MM.1S (cell line): Measurements from ENCODE around the gene MYRIP.

Experiments used
- DNase-seq: peaks from one replicate; pipeline ENCODE4 v3.0.0-alpha.2; 2015
- H2AFZ ChIP-seq: fragments of 300-600 bp; sonication (generic); 2 replicates; pipeline ENCODE4 v1.6.0; 2016; ENCODE audit warnings: antibody characterized with exemption, low read length
- H3F3A ChIP-seq: fragments of 300-600 bp; sonication (generic); 2 replicates; pipeline ENCODE4 v1.6.1; 2016; ENCODE audit warnings: mild to moderate bottlenecking, antibody characterized with exemption, low read length, moderate library complexity, mixed read lengths; ENCODE audit not compliant: insufficient read depth
- H3K27ac ChIP-seq: fragments of 300-600 bp; sonication (generic); 2 replicates; pipeline ENCODE4 v1.5.1; 2016; ENCODE audit warnings: mild to moderate bottlenecking, low read length
- H3K27me3 ChIP-seq: fragments of 300-600 bp; sonication (generic); replicated peaks from 2 replicates; pipeline ENCODE4 v1.6.0; 2016; ENCODE audit warnings: low read length; ENCODE audit not compliant: insufficient read depth
- H3K36me3 ChIP-seq: fragments of 300-600 bp; sonication (generic); replicated peaks from 2 replicates; pipeline ENCODE4 v1.6.1; 2016; ENCODE audit warnings: mild to moderate bottlenecking, low read length, mixed read lengths; ENCODE audit not compliant: insufficient read depth
- H3K4me1 ChIP-seq: fragments of 300-600 bp; sonication (generic); 2 replicates; pipeline ENCODE4 v1.6.1; 2016; ENCODE audit warnings: low read length, mixed read lengths
- H3K4me2 ChIP-seq: fragments of 300-600 bp; sonication (generic); 2 replicates; pipeline ENCODE4 v1.6.0; 2016; ENCODE audit warnings: low read depth, low read length
- H3K4me3 ChIP-seq: fragments of 300-600 bp; sonication (generic); 2 replicates; pipeline ENCODE4 v1.5.1; 2016; ENCODE audit warnings: low read length, mixed read lengths
- H3K79me2 ChIP-seq: fragments of 300-600 bp; sonication (generic); 2 replicates; pipeline ENCODE4 v1.6.1; 2016; ENCODE audit warnings: mixed run types, low read length, mixed read lengths
- H3K9ac ChIP-seq: fragments of 300-600 bp; sonication (generic); 2 replicates; pipeline ENCODE4 v1.6.1; 2016; ENCODE audit warnings: low read length, mixed read lengths
- H3K9me2 ChIP-seq: fragments of 300-600 bp; sonication (generic); replicated peaks from 2 replicates; pipeline ENCODE4 v1.6.1; 2016; ENCODE audit warnings: mild to moderate bottlenecking, low read length, mixed read lengths; ENCODE audit not compliant: insufficient read depth
- H3K9me3 ChIP-seq: fragments of 300-600 bp; sonication (generic); replicated peaks from 2 replicates; pipeline ENCODE4 v1.6.1; 2016; ENCODE audit warnings: mild to moderate bottlenecking, low read length, mixed read lengths; ENCODE audit not compliant: insufficient read depth
- H4K20me1 ChIP-seq: fragments of 300-600 bp; sonication (generic); 2 replicates; pipeline ENCODE4 v1.6.1; 2016; ENCODE audit warnings: mild to moderate bottlenecking, low read length, moderate library complexity, mixed read lengths; ENCODE audit not compliant: insufficient read depth
- EZH2 ChIP-seq: fragments of 300-600 bp; sonication (generic); optimal IDR thresholded peaks from 2 replicates; pipeline ENCODE3; 2017; ENCODE audit warnings: low read depth, mild to moderate bottlenecking, antibody characterized with exemption, low read length, mixed read lengths
- EZH2phosphoT487 ChIP-seq: fragments of 300-600 bp; sonication (generic); IDR thresholded peaks from 2 replicates; pipeline ENCODE4 v1.6.1; 2018; ENCODE audit warnings: antibody characterized with exemption, low read length
- TF ChIP-seq, protein P1 (sequence below): fragments of 300-600 bp; sonication (generic); IDR thresholded peaks from 2 replicates; pipeline ENCODE4 v1.5.1; 2016; ENCODE audit warnings: antibody characterized with exemption, low read length, mixed read lengths

Gene MYRIP

GRCh38 chr3:40099871-40100270, 290.5 kb downstream of the MYRIP start:
- no peak overlapping the region for H3K9ac ChIP-seq
- H3K4me1 ChIP-seq = peaks cover 3% of the 10 kb centered on the region
- H3K79me2 ChIP-seq = no peaks in the 10 kb centered on the region
- H3K36me3 ChIP-seq = no peaks in the 10 kb centered on the region
- TF ChIP-seq EZH2 = no peak
- no peak for TF ChIP-seq EZH2phosphoT487
- TF ChIP-seq, protein P1, sequence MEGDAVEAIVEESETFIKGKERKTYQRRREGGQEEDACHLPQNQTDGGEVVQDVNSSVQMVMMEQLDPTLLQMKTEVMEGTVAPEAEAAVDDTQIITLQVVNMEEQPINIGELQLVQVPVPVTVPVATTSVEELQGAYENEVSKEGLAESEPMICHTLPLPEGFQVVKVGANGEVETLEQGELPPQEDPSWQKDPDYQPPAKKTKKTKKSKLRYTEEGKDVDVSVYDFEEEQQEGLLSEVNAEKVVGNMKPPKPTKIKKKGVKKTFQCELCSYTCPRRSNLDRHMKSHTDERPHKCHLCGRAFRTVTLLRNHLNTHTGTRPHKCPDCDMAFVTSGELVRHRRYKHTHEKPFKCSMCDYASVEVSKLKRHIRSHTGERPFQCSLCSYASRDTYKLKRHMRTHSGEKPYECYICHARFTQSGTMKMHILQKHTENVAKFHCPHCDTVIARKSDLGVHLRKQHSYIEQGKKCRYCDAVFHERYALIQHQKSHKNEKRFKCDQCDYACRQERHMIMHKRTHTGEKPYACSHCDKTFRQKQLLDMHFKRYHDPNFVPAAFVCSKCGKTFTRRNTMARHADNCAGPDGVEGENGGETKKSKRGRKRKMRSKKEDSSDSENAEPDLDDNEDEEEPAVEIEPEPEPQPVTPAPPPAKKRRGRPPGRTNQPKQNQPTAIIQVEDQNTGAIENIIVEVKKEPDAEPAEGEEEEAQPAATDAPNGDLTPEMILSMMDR = no peak
- no peaks in the 10 kb centered on the region for H3K27me3 ChIP-seq
- no peaks in the 10 kb centered on the region for H3K9me3 ChIP-seq
- no peak overlapping the region for H3K4me3 ChIP-seq
- H2AFZ ChIP-seq = no peak overlapping the region
- no peaks in the 10 kb centered on the region for H3K9me2 ChIP-seq
- H3K27ac ChIP-seq = no peak overlapping the region
- no peaks in the 10 kb centered on the region for H3F3A ChIP-seq
- H4K20me1 ChIP-seq = no peaks in the 10 kb centered on the region
- DNase-seq = no peak
- no peak overlapping the region for H3K4me2 ChIP-seq

DNA sequence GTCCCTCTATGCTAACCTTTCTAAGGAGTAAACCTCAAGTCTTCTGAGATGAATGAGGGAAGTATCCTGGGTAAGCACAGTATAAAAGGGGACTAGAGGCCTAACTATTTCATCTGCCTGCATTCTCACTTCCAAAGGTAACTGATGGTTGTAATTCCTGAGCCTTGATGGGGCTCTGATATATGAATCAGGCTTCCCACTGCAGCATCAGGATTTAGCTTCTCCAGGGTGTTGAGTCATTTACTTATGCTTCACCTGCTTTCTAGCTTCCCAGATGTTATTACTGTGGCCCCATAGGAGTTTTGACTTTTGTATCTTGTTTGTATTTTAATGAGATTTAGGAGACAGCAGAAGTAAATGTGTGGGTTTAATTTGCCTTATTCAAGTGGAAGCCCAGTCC, 292.8 kb downstream of the MYRIP start:
- TF ChIP-seq EZH2phosphoT487 = no peak
- TF ChIP-seq EZH2 = no peak
- TF ChIP-seq, protein P1 = no peak
- no peak overlapping the region for H3K9ac ChIP-seq
- no peaks in the 10 kb centered on the region for H3K9me2 ChIP-seq
- no peaks in the 10 kb centered on the region for H4K20me1 ChIP-seq
- H3K79me2 ChIP-seq = no peaks in the 10 kb centered on the region
- no peaks in the 10 kb centered on the region for H3K27me3 ChIP-seq
- peaks cover 5% of the 10 kb centered on the region for H3K4me1 ChIP-seq
- no peak overlapping the region for H3K4me2 ChIP-seq
- H2AFZ ChIP-seq = no peak overlapping the region
- H3K4me3 ChIP-seq = no peak overlapping the region
- DNase-seq = no peak
- H3K27ac ChIP-seq = no peak overlapping the region
- H3F3A ChIP-seq = no peaks in the 10 kb centered on the region
- H3K9me3 ChIP-seq = no peaks in the 10 kb centered on the region
- no peaks in the 10 kb centered on the region for H3K36me3 ChIP-seq

GRCh38 chr3:40103829-40104228, 294.4 kb downstream of the MYRIP start:
- H3K9ac ChIP-seq = no peak overlapping the region
- no peaks in the 10 kb centered on the region for H3F3A ChIP-seq
- no peaks in the 10 kb centered on the region for H3K9me3 ChIP-seq
- peaks cover 5% of the 10 kb centered on the region for H3K4me1 ChIP-seq
- H3K27me3 ChIP-seq = no peaks in the 10 kb centered on the region
- TF ChIP-seq EZH2phosphoT487 = no peak
- no peak for TF ChIP-seq EZH2
- H3K79me2 ChIP-seq = no peaks in the 10 kb centered on the region
- no peaks in the 10 kb centered on the region for H3K36me3 ChIP-seq
- no peak overlapping the region for H3K27ac ChIP-seq
- DNase-seq = no peak
- H2AFZ ChIP-seq = no peak overlapping the region
- no peak overlapping the region for H3K4me2 ChIP-seq
- no peaks in the 10 kb centered on the region for H3K9me2 ChIP-seq
- no peak overlapping the region for H3K4me3 ChIP-seq
- H4K20me1 ChIP-seq = no peaks in the 10 kb centered on the region

GRCh38 chr3:40104441-40104840, 295.0 kb downstream of the MYRIP start:
- Histone ChIP-seq H3K36me3 (no peaks in the 10 kb centered on the region), H3K4me2 (peak overlapping the region; percentile 5; the same call in 1 of the 2 replicates)
- TF ChIP-seq, protein P1 = no peak
- TF ChIP-seq EZH2phosphoT487 = no peak
- no peak for TF ChIP-seq EZH2

More at GRCh38 chr3:40104441-40104840, 295.0 kb downstream of the MYRIP start:
- Histone ChIP-seq H3K9me3 (no peaks in the 10 kb centered on the region), H3K27me3 (no peaks in the 10 kb centered on the region), H3K27ac (no peak overlapping the region), H3K79me2 (no peaks in the 10 kb centered on the region), H4K20me1 (no peaks in the 10 kb centered on the region), H3K4me3 (no peak overlapping the region), H3K9ac (no peak overlapping the region), H2AFZ (no peak overlapping the region), H3K4me1 (peaks cover 5% of the 10 kb centered on the region), H3K9me2 (no peaks in the 10 kb centered on the region), H3F3A (no peaks in the 10 kb centered on the region)
- DNase-seq = peak; percentile 8
